SK-N-SH (cell line): ENCODE data around the gene CSF2RB. TPM values are rescaled to one million over a fixed set of nuclear protein-coding genes. Genes with fewer than 3 reads are reported as not detected.

ENCODE experiments used
- CTCF ChIA-PET: fragments of 300-600, 350-600 bp; formaldehyde crosslinking; extraction: SDS; loops from one replicate; lab custom pipeline; 2021; lab: Yijun Ruan, JAX
- POLR2A ChIA-PET: fragments of 350-600 bp; sonication (Branson Sonifier 250); formaldehyde crosslinking; extraction: SDS; loops from one replicate; lab custom pipeline; 2020; ENCODE audit warnings: antibody characterized with exemption, inconsistent platforms; lab: Yijun Ruan, JAX
- DNase-seq: peaks from one replicate; pipeline ENCODE4 v3.0.0; 2012
- H2AFZ ChIP-seq: fragments of 200-600 bp; sonication (generic); 2 replicates; pipeline ENCODE4 v1.8.1; 2016; ENCODE audit warnings: antibody characterized with exemption, mild to moderate bottlenecking, low read depth
- H3F3A ChIP-seq: fragments of 200-600 bp; sonication (generic); replicated peaks from 2 replicates; pipeline ENCODE3; 2016; ENCODE audit warnings: antibody characterized with exemption, mild to moderate bottlenecking; ENCODE audit not compliant: insufficient read depth
- H3K27ac ChIP-seq, 2 experiments: fragments of 200-500 bp in 1 of 2; fragments of 200-600 bp in 1 of 2; sonication (Bioruptor generic) in 1 of 2; sonication (generic), shearing (Covaris generic) in 1 of 2; 2 replicates each; pipeline versions ENCODE4 v1.5.1 to v1.6.1; 2014 to 2016; ENCODE audit warnings: low read depth in 2 of 2, inconsistent platforms in 1 of 2, low read length in 1 of 2, mild to moderate bottlenecking in 1 of 2, mixed read lengths in 1 of 2
- H3K27me3 ChIP-seq: fragments of 200-600 bp; sonication (generic), shearing (Covaris generic); 2 replicates; pipeline ENCODE4 v1.6.1; 2016; ENCODE audit warnings: mixed run types; ENCODE audit not compliant: insufficient read depth
- H3K36me3 ChIP-seq, 2 experiments: fragments of 200-500 bp in 1 of 2; fragments of 200-600 bp in 1 of 2; sonication (Bioruptor generic) in 1 of 2; sonication (generic) in 1 of 2; replicated peaks in 1 of 2; 2 replicates each; pipeline versions ENCODE3 to v1.5.1; 2014 to 2016; ENCODE audit warnings: low read length in 1 of 2, mild to moderate bottlenecking in 1 of 2; ENCODE audit not compliant: insufficient read depth in 2 of 2, control insufficient read depth in 1 of 2
- H3K4me1 ChIP-seq, 2 experiments: fragments of 200-500 bp in 1 of 2; fragments of 200-600 bp in 1 of 2; sonication (Bioruptor generic) in 1 of 2; sonication (generic), shearing (Covaris generic) in 1 of 2; 2 replicates each; pipeline versions ENCODE4 v1.5.1 to v1.6.1; 2014 to 2016; ENCODE audit warnings: low read depth in 1 of 2, low read length in 1 of 2, mixed run types in 1 of 2; ENCODE audit not compliant: insufficient read depth in 2 of 2, control insufficient read depth in 1 of 2
- H3K4me2 ChIP-seq: fragments of 200-600 bp; sonication (generic), shearing (Covaris generic); 2 replicates; pipeline ENCODE4 v1.6.1; 2017; ENCODE audit warnings: mixed run types
- H3K4me3 ChIP-seq, 2 experiments: fragments of 200-500 bp in 1 of 2; fragments of 200-600 bp in 1 of 2; sonication (Bioruptor generic) in 1 of 2; sonication (generic), shearing (Covaris generic) in 1 of 2; 2 replicates each; pipeline versions ENCODE4 v1.5.1 to v1.8.1; 2014 to 2016; ENCODE audit warnings: low read depth in 2 of 2, inconsistent platforms in 1 of 2, low read length in 1 of 2, mild to moderate bottlenecking in 1 of 2, mixed read lengths in 1 of 2, moderate library complexity in 1 of 2
- H3K79me2 ChIP-seq: fragments of 200-600 bp; sonication (generic); 2 replicates; pipeline ENCODE4 v1.8.1; 2017; ENCODE audit warnings: mild to moderate bottlenecking; ENCODE audit not compliant: insufficient read depth
- H3K9ac ChIP-seq: fragments of 200-600 bp; sonication (generic); 2 replicates; pipeline ENCODE4 v1.6.1; 2017; ENCODE audit warnings: mixed run types
- H3K9me2 ChIP-seq: fragments of 200-600 bp; sonication (generic); 2 replicates; pipeline ENCODE4 v1.6.1; 2017; ENCODE audit warnings: mixed run types
- H3K9me3 ChIP-seq: fragments of 200-600 bp; sonication (generic); 2 replicates; pipeline ENCODE4 v1.6.1; 2017; ENCODE audit warnings: mixed run types, mild to moderate bottlenecking, moderate library complexity
- H4K20me1 ChIP-seq: fragments of 200-600 bp; sonication (generic); 2 replicates; pipeline ENCODE4 v1.6.1; 2017; ENCODE audit warnings: mild to moderate bottlenecking, mixed run types; ENCODE audit not compliant: insufficient read depth
- CHD2 ChIP-seq: fragments of 150-350 bp; IDR thresholded peaks from 2 replicates; pipeline ENCODE4 v1.6.1; 2018; ENCODE audit warnings: low read length; ENCODE audit not compliant: partially characterized antibody
- ELF1 ChIP-seq: IDR thresholded peaks from 2 replicates; pipeline ENCODE4 v1.4.0; 2012
- EZH2phosphoT487 ChIP-seq: fragments of 200-600 bp; sonication (generic); IDR thresholded peaks from 2 replicates; pipeline ENCODE4 v1.6.1; 2017; ENCODE audit warnings: low read depth, mixed run types, mild to moderate bottlenecking, antibody characterized with exemption, moderate library complexity, borderline replicate concordance
- FOSL2 ChIP-seq: IDR thresholded peaks from 2 replicates; pipeline ENCODE4 v1.4.0; 2012; ENCODE audit warnings: low read depth, mild to moderate bottlenecking, moderate library complexity, borderline replicate concordance
- GABPA ChIP-seq: IDR thresholded peaks from 2 replicates; pipeline ENCODE4 v1.4.0; 2012; ENCODE audit warnings: low read depth, mild to moderate bottlenecking
- JUND ChIP-seq: IDR thresholded peaks from 2 replicates; pipeline ENCODE4 v1.4.0; 2012
- MXI1 ChIP-seq: IDR thresholded peaks from 2 replicates; pipeline ENCODE4 v1.6.1; 2012; ENCODE audit warnings: mild to moderate bottlenecking, low read depth, low read length, improper control_type of control experiment
- RXRA ChIP-seq: IDR thresholded peaks from 2 replicates; pipeline ENCODE4 v1.4.0; 2012; ENCODE audit warnings: low read depth, mild to moderate bottlenecking, borderline replicate concordance
- SIN3A ChIP-seq: IDR thresholded peaks from 2 replicates; pipeline ENCODE4 v1.6.1; 2012; ENCODE audit warnings: low read depth, mild to moderate bottlenecking, low read length, moderate library complexity, borderline replicate concordance
- TCF12 ChIP-seq: IDR thresholded peaks from 2 replicates; pipeline ENCODE4 v1.4.0; 2012
- WGBS: methylation state at CpG from one replicate; pipeline ENCODE4 v1.1.6; 2017; ENCODE audit warnings: low lambda C conversion rate; 5-methylcytosine and 5-hydroxymethylcytosine counted together
- polyA plus RNA-seq, 3 experiments: library from polyadenylated mRNA; depleted of rRNA; stranded (reverse); fragments of >200 nt; gene quantifications; 2 replicates each; pipeline ENCODE4 v1.2.3, GENCODE V29; 2012
- TF ChIP-seq, protein P1 (sequence below): IDR thresholded peaks from 2 replicates; pipeline ENCODE4 v1.4.0; 2012; ENCODE audit warnings: low read depth, borderline replicate concordance
- TF ChIP-seq, protein P2 (sequence below): IDR thresholded peaks from 2 replicates; pipeline ENCODE4 v1.4.0; 2012; ENCODE audit warnings: low read depth

CSF2RB gene
- polyA plus RNA-seq (2012; rRNA removed): not detected in 2 replicates
- not detected in 2 replicates for polyA plus RNA-seq (2012; cell fraction: cytosol; rRNA removed)
- 0.02 TPM in 1 of 2 replicates, not detected in the other for polyA plus RNA-seq (2012; cell fraction: nucleus; rRNA removed)

DNA sequence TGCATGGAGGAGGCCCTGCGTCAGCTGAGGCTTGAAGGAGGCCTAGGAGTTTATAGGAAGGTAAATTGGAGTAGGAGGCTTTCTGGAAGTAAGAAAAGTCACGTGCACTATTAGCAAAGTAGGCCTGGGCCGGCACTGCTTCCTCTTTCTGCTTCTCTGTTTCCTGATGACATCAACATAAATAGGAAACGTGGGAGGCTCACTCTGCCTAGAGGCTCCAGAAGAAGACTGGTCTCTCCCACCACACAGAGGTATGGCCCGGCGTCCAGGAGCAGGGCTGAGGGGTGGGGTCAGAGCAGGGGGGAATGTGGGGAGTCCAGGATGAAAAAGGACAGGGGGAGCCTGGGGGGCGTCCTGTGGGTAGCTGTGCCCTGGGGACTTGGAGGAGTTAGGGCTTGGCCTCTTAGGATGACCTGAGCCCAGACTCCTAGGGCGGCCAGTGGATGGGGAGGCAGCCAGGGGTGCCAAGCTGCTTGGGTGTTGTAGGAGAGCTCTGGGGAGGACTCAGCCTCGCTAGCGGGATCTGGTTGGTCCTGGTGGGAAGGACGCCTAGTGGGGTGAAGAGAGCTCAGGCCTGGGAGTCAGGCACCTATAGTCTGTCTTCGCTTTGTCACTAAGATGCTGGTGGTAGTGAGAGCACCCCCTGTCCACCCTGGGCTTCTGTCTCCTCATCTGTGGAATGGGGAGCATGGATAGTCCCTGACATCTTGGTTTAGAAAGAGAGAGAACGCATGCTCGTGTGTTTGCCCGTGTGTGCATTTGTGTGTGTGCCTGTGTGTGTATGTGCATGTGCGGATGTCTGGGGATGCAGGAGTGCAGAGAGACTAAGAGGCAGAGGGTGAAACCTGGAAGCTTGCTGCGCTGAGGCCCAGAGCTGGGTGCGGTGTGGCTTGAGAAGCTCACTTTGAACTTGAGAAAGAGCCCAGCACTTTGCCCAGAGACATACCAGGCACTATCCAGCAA lies at the start of gene CSF2RB:
TSS of gene CSF2RB (plus strand) at position 202 of the 963 bp plus-strand sequence. CDS start 8,580 bp downstream, outside the sequence.
- Histone ChIP-seq H3F3A (no peaks in the 10 kb centered on the region), H3K9me2 (no peaks in the 10 kb centered on the region), H3K4me2 (no peak within 1 kb of the TSS; the same call in 1 of the 2 replicates), H3K27me3 (peaks cover 10% of the 10 kb centered on the region; the same call in 1 of the 2 replicates), H3K27ac (no peak within 1 kb of the TSS), H3K9me3 (no peaks in the 10 kb centered on the region), H3K4me3 (no peak within 1 kb of the TSS), H3K9ac (no peak within 1 kb of the TSS), H3K36me3 (no peaks in the 10 kb centered on the region), H4K20me1 (no peaks in the 10 kb centered on the region), H3K4me1 (no peaks in the 10 kb centered on the region), H3K79me2 (no peaks in the 10 kb centered on the region), H2AFZ (no peak within 1 kb of the TSS)
- 53% methylated on average over 14 of the region's 18 CpGs for WGBS
- no peak for TF ChIP-seq CHD2
- no peak for TF ChIP-seq TCF12
- no peak for TF ChIP-seq SIN3A
- TF ChIP-seq, protein P1, sequence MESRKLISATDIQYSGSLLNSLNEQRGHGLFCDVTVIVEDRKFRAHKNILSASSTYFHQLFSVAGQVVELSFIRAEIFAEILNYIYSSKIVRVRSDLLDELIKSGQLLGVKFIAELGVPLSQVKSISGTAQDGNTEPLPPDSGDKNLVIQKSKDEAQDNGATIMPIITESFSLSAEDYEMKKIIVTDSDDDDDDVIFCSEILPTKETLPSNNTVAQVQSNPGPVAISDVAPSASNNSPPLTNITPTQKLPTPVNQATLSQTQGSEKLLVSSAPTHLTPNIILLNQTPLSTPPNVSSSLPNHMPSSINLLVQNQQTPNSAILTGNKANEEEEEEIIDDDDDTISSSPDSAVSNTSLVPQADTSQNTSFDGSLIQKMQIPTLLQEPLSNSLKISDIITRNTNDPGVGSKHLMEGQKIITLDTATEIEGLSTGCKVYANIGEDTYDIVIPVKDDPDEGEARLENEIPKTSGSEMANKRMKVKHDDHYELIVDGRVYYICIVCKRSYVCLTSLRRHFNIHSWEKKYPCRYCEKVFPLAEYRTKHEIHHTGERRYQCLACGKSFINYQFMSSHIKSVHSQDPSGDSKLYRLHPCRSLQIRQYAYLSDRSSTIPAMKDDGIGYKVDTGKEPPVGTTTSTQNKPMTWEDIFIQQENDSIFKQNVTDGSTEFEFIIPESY: no peak
- TF ChIP-seq RXRA: no peak
- TF ChIP-seq ELF1: no peak
- no peak for TF ChIP-seq MXI1
- TF ChIP-seq, protein P2, sequence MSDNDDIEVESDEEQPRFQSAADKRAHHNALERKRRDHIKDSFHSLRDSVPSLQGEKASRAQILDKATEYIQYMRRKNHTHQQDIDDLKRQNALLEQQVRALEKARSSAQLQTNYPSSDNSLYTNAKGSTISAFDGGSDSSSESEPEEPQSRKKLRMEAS: no peak
- no peak for TF ChIP-seq EZH2phosphoT487
- no peak for TF ChIP-seq JUND
- POLR2A ChIA-PET: no interaction called here
- CTCF ChIA-PET: interaction anchor here (1.8 kb wide), 1 partner anchor 58 kb away, joined by 6 read pairs; no protein-coding TSS in a partner anchor
- no peak for DNase-seq

DNA sequence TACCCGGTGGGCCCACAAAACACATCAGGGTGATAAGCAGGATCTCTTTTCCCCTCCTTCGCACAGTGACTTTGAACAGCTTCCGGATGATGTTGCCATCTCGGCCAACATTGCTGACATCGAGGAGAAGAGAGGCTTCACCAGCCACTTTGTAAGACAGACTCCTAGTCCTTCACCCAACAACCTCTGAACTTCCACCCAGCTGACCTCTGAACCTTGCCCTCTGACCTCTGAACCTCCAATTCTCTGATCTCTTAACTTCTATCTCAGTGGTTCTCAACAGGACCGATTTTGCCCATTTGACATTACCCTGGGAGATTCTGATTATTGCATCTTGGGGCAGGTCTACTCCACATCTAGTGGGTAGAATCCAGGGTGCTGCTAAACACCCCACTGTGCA lies 49.4 kb upstream of the CSF2RB start:
- no peak overlapping the region for H3K9ac ChIP-seq
- H3K36me3 ChIP-seq: no peaks in the 10 kb centered on the region
- CTCF ChIA-PET: interaction anchor here (1.9 to 8.6 kb wide), 2 partner anchors 8 to 82 kb away, joined by 6 to 109 read pairs; no protein-coding TSS in a partner anchor
- no peak for DNase-seq
- no peak for TF ChIP-seq GABPA
- no peak for TF ChIP-seq EZH2phosphoT487
- no peak for TF ChIP-seq FOSL2
- H3F3A ChIP-seq: no peaks in the 10 kb centered on the region
- H2AFZ ChIP-seq: no peak overlapping the region
- no peaks in the 10 kb centered on the region for H3K4me1 ChIP-seq
- H3K4me3 ChIP-seq: no peak overlapping the region
- 45% methylated on average over 6 of the region's 6 CpGs for WGBS
- H4K20me1 ChIP-seq: no peaks in the 10 kb centered on the region
- H3K9me3 ChIP-seq: no peaks in the 10 kb centered on the region
- POLR2A ChIA-PET: no interaction called here
- no peak overlapping the region for H3K27ac ChIP-seq
- H3K9me2 ChIP-seq: no peaks in the 10 kb centered on the region
- H3K4me2 ChIP-seq: no peak overlapping the region
- no peaks in the 10 kb centered on the region for H3K79me2 ChIP-seq
- no peaks in the 10 kb centered on the region for H3K27me3 ChIP-seq
